ENCODE measurements around the gene MAP3K12. TPM values are rescaled to one million over a fixed set of nuclear protein-coding genes. Genes with fewer than 3 reads are reported as not detected.

MAP3K12 gene
- total and polyA plus RNA-seq, 2 of the 13 experiments (the other 11 are each of a cell fraction or from before 2014, with no cell fraction given), result 0.20 to 1.1 TPM

DNA sequence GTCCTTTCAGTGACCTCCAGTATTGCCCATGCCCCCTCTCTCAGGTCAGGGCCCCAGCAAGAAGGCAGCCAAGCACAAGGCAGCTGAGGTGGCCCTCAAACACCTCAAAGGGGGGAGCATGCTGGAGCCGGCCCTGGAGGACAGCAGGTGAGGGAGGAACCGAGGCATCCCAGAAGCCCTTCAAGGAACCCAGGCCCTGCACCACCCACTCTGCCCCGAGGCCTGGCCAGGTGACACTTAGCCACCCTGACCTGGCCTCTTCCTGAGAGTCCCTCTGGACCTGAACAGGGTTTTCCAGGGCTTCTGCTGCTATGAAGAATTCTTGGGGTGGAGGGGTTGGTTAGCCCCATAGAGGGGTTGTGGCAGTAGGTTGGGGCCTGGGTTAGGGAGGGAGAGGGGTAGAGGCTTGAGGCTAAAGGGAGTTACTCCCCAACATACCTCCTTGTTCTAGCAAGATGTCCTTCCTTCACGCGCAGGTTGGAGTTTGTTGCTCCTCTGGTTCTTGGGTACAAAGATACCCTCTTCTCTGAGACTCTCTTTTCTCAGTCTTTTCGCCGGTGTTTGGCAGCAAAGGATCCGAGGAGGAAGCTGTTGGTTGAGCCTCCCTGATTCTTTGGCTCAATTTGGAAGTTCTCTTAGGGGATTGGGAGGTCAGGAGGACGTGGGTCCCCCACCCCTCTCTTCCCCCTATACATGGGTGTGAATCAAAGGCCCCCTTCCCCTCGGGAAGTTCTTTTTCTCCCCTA, 3.9 kb upstream of the MAP3K12 start:
- no TSS peak for BruUV-seq (replicated peaks)
- Histone ChIP-seq H3K79me2 (ENCODE audit: insufficient read depth, low read length) (peaks cover 16% of the 10 kb centered on the region), H3K4me3 (replicated peaks in 1 of 3; ENCODE audit: insufficient read depth in 1 of 3, low read depth in 2 of 3, low read length in 3 of 3) (no peak overlapping the region), H2AFZ (ENCODE audit: low read length) (no peak overlapping the region), H3K9me3 (ENCODE audit: low read length) (no peaks in the 10 kb centered on the region), H4K20me1 (ENCODE audit: insufficient read depth, low read length) (no peaks in the 10 kb centered on the region), H3K4me1 (ENCODE audit: insufficient read depth, low read length) (peaks cover 28% of the 10 kb centered on the region), H3K9ac (ENCODE audit: insufficient read depth, low read depth, low read length) (0 out of 2 replicates have a peak overlapping the region, but pooled peaks have one; percentile 2), H3K4me2 (ENCODE audit: low read depth, low read length) (0 out of 2 replicates have a peak overlapping the region, but pooled peaks have one; percentile 96), H3K27ac (ENCODE audit: extremely low read length, insufficient read depth, low read length) (no peak overlapping the region), H3K36me3 (replicated peaks in 1 of 2; ENCODE audit: control insufficient read depth in 1 of 2, insufficient read depth in 2 of 2, low read length in 2 of 2) (peaks cover 10 to 23% of the 10 kb centered on the region in 2 experiments; a peak in 4 of 5 replicates), H3K27me3 (ENCODE audit: control insufficient read depth in 1 of 2, insufficient read depth in 2 of 2, low read length in 2 of 2) (no peaks in the 10 kb centered on the region; a peak in 1 of 5 replicates)
- ATAC-seq, result no peak
- intact Hi-C loops (cut with micrococcal nuclease; ENCODE audit: unreplicated experiment), result no loop called here
- WGBS (ENCODE audit: low lambda C conversion rate), result 100% methylated on average over 8 of the region's 10 CpGs
- ChIA-PET POLR2A (no interaction called here), CTCF (ENCODE audit: low intra/inter-chr PET ratio, low total read pairs) (no interaction called here)
- TF ChIP-seq, protein P1, sequence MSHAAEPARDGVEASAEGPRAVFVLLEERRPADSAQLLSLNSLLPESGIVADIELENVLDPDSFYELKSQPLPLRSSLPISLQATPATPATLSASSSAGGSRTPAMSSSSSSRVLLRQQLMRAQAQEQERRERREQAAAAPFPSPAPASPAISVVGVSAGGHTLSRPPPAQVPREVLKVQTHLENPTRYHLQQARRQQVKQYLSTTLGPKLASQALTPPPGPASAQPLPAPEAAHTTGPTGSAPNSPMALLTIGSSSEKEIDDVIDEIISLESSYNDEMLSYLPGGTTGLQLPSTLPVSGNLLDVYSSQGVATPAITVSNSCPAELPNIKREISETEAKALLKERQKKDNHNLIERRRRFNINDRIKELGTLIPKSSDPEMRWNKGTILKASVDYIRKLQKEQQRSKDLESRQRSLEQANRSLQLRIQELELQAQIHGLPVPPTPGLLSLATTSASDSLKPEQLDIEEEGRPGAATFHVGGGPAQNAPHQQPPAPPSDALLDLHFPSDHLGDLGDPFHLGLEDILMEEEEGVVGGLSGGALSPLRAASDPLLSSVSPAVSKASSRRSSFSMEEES (CRISPR knock-in tag; IDR thresholded peaks at IDR 0.05), result no peak
- TF ChIP-seq ZNF264 (CRISPR knock-in tag; IDR thresholded peaks at IDR 0.05), result no peak
- TF ChIP-seq CHCHD3 (CRISPR knock-in tag; IDR thresholded peaks at IDR 0.05), result no peak
- TF ChIP-seq NCOA5 (CRISPR knock-in tag; IDR thresholded peaks at IDR 0.05), result no peak
- TF ChIP-seq, protein P2, sequence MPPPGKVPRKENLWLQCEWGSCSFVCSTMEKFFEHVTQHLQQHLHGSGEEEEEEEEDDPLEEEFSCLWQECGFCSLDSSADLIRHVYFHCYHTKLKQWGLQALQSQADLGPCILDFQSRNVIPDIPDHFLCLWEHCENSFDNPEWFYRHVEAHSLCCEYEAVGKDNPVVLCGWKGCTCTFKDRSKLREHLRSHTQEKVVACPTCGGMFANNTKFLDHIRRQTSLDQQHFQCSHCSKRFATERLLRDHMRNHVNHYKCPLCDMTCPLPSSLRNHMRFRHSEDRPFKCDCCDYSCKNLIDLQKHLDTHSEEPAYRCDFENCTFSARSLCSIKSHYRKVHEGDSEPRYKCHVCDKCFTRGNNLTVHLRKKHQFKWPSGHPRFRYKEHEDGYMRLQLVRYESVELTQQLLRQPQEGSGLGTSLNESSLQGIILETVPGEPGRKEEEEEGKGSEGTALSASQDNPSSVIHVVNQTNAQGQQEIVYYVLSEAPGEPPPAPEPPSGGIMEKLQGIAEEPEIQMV (CRISPR knock-in tag; IDR thresholded peaks at IDR 0.05; ENCODE audit: low read depth), result no peak
- TF ChIP-seq NAIF1 (CRISPR knock-in tag; IDR thresholded peaks at IDR 0.05; ENCODE audit: borderline replicate concordance), result no peak
- TF ChIP-seq IRX3 (CRISPR knock-in tag; IDR thresholded peaks at IDR 0.05; ENCODE audit: borderline replicate concordance, low read depth), result no peak
- no peak for TF ChIP-seq PPARG (CRISPR knock-in tag; conservative IDR thresholded peaks at IDR 0.05)
- TF ChIP-seq, protein P3, sequence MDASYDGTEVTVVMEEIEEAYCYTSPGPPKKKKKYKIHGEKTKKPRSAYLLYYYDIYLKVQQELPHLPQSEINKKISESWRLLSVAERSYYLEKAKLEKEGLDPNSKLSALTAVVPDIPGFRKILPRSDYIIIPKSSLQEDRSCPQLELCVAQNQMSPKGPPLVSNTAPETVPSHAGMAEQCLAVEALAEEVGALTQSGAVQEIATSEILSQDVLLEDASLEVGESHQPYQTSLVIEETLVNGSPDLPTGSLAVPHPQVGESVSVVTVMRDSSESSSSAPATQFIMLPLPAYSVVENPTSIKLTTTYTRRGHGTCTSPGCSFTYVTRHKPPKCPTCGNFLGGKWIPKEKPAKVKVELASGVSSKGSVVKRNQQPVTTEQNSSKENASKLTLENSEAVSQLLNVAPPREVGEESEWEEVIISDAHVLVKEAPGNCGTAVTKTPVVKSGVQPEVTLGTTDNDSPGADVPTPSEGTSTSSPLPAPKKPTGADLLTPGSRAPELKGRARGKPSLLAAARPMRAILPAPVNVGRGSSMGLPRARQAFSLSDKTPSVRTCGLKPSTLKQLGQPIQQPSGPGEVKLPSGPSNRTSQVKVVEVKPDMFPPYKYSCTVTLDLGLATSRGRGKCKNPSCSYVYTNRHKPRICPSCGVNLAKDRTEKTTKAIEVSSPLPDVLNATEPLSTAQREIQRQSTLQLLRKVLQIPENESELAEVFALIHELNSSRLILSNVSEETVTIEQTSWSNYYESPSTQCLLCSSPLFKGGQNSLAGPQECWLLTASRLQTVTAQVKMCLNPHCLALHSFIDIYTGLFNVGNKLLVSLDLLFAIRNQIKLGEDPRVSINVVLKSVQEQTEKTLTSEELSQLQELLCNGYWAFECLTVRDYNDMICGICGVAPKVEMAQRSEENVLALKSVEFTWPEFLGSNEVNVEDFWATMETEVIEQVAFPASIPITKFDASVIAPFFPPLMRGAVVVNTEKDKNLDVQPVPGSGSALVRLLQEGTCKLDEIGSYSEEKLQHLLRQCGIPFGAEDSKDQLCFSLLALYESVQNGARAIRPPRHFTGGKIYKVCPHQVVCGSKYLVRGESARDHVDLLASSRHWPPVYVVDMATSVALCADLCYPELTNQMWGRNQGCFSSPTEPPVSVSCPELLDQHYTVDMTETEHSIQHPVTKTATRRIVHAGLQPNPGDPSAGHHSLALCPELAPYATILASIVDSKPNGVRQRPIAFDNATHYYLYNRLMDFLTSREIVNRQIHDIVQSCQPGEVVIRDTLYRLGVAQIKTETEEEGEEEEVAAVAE (CRISPR knock-in tag; IDR thresholded peaks at IDR 0.05; ENCODE audit: borderline replicate concordance), result no peak
- in situ Hi-C loops (cut with HindIII; ENCODE audit: extremely low pct_ligation_motif_present, low pct_unique_long_range_greater_than_20kb), result loop anchor here (5.0 kb wide), 1 partner anchor 176 kb away; no protein-coding TSS in a partner anchor
- FAIRE-seq, result no peak
- no peak for DNase-seq (ENCODE audit: low spot score)

All from HepG2 (cell line).